Liver (tissue), 3 donors: ENCODE data around the gene EPS8.

ENCODE experiments used
- JUND ChIP-seq, 2 donors: IDR thresholded peaks; 2 replicates each; pipeline ENCODE4 v1.6.1; 2016; ENCODE audit warnings: antibody characterized with exemption in 2 of 2
- RXRA ChIP-seq, 2 donors: IDR thresholded peaks; 2 replicates each; pipeline ENCODE4 v1.6.1; 2017 to 2018; ENCODE audit warnings: antibody characterized with exemption in 2 of 2, mild to moderate bottlenecking in 1 of 2
- TF ChIP-seq, protein P1 (sequence below): fragments of 150-350 bp; IDR thresholded peaks from 2 replicates; pipeline ENCODE4 v1.5.1; 2017; ENCODE audit warnings: improper control_type of control experiment, low read depth, low read length; ENCODE audit not compliant: missing input control
- donor health status: healthy.
- donor health status: healthy.

DNA sequence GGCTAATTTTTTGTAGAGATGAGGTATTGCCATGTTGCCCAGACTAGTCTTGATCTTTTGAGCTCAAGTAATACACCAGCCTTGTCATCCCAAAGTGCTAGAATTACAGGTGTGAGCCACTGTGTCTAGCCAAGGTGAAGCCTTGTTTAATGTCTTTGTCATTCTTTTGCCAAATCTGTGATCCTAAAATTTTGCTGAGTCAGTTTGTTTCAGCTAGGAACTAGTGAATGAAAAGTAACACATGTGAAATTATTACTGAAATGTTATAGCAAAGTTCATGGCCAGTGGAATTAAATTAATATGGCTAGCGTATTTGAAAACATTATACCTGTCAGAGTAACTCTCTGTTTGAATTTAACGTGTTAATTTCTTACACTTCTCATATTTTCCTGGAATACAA lies 26.5 kb upstream of the EPS8 start:
- no peak for TF ChIP-seq JUND (IDR thresholded peaks at IDR 0.05)
- TF ChIP-seq RXRA (IDR thresholded peaks at IDR 0.05): no peak
- TF ChIP-seq, protein P1, sequence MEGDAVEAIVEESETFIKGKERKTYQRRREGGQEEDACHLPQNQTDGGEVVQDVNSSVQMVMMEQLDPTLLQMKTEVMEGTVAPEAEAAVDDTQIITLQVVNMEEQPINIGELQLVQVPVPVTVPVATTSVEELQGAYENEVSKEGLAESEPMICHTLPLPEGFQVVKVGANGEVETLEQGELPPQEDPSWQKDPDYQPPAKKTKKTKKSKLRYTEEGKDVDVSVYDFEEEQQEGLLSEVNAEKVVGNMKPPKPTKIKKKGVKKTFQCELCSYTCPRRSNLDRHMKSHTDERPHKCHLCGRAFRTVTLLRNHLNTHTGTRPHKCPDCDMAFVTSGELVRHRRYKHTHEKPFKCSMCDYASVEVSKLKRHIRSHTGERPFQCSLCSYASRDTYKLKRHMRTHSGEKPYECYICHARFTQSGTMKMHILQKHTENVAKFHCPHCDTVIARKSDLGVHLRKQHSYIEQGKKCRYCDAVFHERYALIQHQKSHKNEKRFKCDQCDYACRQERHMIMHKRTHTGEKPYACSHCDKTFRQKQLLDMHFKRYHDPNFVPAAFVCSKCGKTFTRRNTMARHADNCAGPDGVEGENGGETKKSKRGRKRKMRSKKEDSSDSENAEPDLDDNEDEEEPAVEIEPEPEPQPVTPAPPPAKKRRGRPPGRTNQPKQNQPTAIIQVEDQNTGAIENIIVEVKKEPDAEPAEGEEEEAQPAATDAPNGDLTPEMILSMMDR: no peak
